Measurements from ENCODE around the gene PLAGL1. TPM values are rescaled to one million over a fixed set of nuclear protein-coding genes. Genes with fewer than 3 reads are reported as not detected.

The PLAGL1 gene
- total RNA-seq, 4 donors from 2014 or later = 11.8 to 17.9 (median 16.0) TPM

GRCh38 chr6:143952947-143953701 is 54.9 kb downstream of the PLAGL1 start:
- WGBS = 73% methylated on average over 4 of the region's 4 CpGs
- peaks cover 0 to 4% (median 0%) of the 10 kb centered on the region in 4 donors for H3K4me1 ChIP-seq
- H3K27me3 ChIP-seq = no peaks in the 10 kb centered on the region
- H3K36me3 ChIP-seq = peaks cover 0 to 6% (median 3%) of the 10 kb centered on the region in 4 donors
- H3K27ac ChIP-seq (replicated peaks in 1 of 4) = no peak overlapping the region
- DNase-seq (ENCODE audit: extremely low spot score) = no peak
- intact Hi-C loops (cut with DNase I) = no loop called here
- no peak for TF ChIP-seq CTCF (IDR thresholded peaks at IDR 0.05)
- no peak for TF ChIP-seq POLR2A (IDR thresholded peaks at IDR 0.05; ENCODE audit: low read depth)
- no peak for TF ChIP-seq POLR2AphosphoS5 (IDR thresholded peaks at IDR 0.05)
- TF ChIP-seq EP300 (IDR thresholded peaks at IDR 0.05) = no peak
- H3K4me3 ChIP-seq = no peak overlapping the region
- no peaks in the 10 kb centered on the region for H3K9me3 ChIP-seq

GRCh38 chr6:143952060-143952778 is 55.8 kb downstream of the PLAGL1 start:
- H3K9me3 ChIP-seq = no peaks in the 10 kb centered on the region
- no peak for TF ChIP-seq POLR2AphosphoS5 (IDR thresholded peaks at IDR 0.05)
- TF ChIP-seq CTCF (IDR thresholded peaks at IDR 0.05) = no peak
- no peak for TF ChIP-seq POLR2A (IDR thresholded peaks at IDR 0.05; ENCODE audit: low read depth)
- TF ChIP-seq EP300 (IDR thresholded peaks at IDR 0.05) = no peak
- peaks cover 8 to 15% (median 11%) of the 10 kb centered on the region in 4 donors for H3K36me3 ChIP-seq
- intact Hi-C loops (cut with DNase I) = no loop called here
- H3K27ac ChIP-seq (replicated peaks in 1 of 4) = no peak overlapping the region
- DNase-seq (ENCODE audit: extremely low spot score) = no peak
- WGBS = 90% methylated on average over 9 of the region's 9 CpGs
- no peaks in the 10 kb centered on the region for H3K27me3 ChIP-seq
- no peak overlapping the region for H3K4me3 ChIP-seq
- peaks cover 0 to 4% (median 0%) of the 10 kb centered on the region in 4 donors for H3K4me1 ChIP-seq

- H3K4me1 ChIP-seq = peaks cover 0 to 4% (median 0%) of the 10 kb centered on the region in 4 donors
- intact Hi-C loops (cut with DNase I) = no loop called here
- peaks cover 8 to 18% (median 15%) of the 10 kb centered on the region in 4 donors for H3K36me3 ChIP-seq
- no peaks in the 10 kb centered on the region for H3K27me3 ChIP-seq
- no peaks in the 10 kb centered on the region for H3K9me3 ChIP-seq
- H3K4me3 ChIP-seq = no peak overlapping the region
- no peak for DNase-seq (ENCODE audit: extremely low spot score)
- TF ChIP-seq EP300 (IDR thresholded peaks at IDR 0.05) (no peak), POLR2A (IDR thresholded peaks at IDR 0.05; ENCODE audit: low read depth) (no peak), POLR2AphosphoS5 (IDR thresholded peaks at IDR 0.05) (no peak), CTCF (IDR thresholded peaks at IDR 0.05) (no peak)
- WGBS = 60% methylated on average over 3 of the region's 3 CpGs
- no peak overlapping the region for H3K27ac ChIP-seq (replicated peaks in 1 of 4)
These were observed 57.2 kb downstream of the PLAGL1 start for GRCh38 chr6:143950875-143951274.

GRCh38 chr6:143949962-143950361 is 58.1 kb downstream of the PLAGL1 start:
- peaks cover 0 to 4% (median 0%) of the 10 kb centered on the region in 4 donors for H3K4me1 ChIP-seq
- no peaks in the 10 kb centered on the region for H3K27me3 ChIP-seq
- no peak overlapping the region for H3K4me3 ChIP-seq
- peaks cover 8 to 18% (median 15%) of the 10 kb centered on the region in 4 donors for H3K36me3 ChIP-seq
- intact Hi-C loops (cut with DNase I) = no loop called here
- TF ChIP-seq POLR2AphosphoS5 (IDR thresholded peaks at IDR 0.05) = no peak
- no peak for TF ChIP-seq CTCF (IDR thresholded peaks at IDR 0.05)
- TF ChIP-seq POLR2A (IDR thresholded peaks at IDR 0.05; ENCODE audit: low read depth) = no peak
- no peak for TF ChIP-seq EP300 (IDR thresholded peaks at IDR 0.05)
- no peaks in the 10 kb centered on the region for H3K9me3 ChIP-seq
- WGBS = 93% methylated on average over 6 of the region's 9 CpGs
- DNase-seq (ENCODE audit: extremely low spot score) = no peak
- H3K27ac ChIP-seq (replicated peaks in 1 of 4) = no peak overlapping the region

Measured in esophagus muscularis mucosa (tissue), 4 donors.